Neural progenitor cell (in vitro differentiated cells): Measurements from ENCODE around the gene UROC1.

Source experiments
- CTCF ChIP-seq: fragments of 200-600 bp; sonication (generic); IDR thresholded peaks from 2 replicates; pipeline ENCODE4 v1.5.1; 2017; ENCODE audit warnings: antibody characterized with exemption, mild to moderate bottlenecking
- EZH2 ChIP-seq: fragments of 200-600 bp; sonication (generic); IDR thresholded peaks from 2 replicates; pipeline ENCODE4 v1.6.1; 2017; ENCODE audit warnings: antibody characterized with exemption, mild to moderate bottlenecking, moderate library complexity

GRCh38 chr3:126498929-126499328 is 18.6 kb downstream of the UROC1 start:
- TF ChIP-seq CTCF (peak; percentile 16), EZH2 (no peak)
